Neural crest cell (in vitro differentiated cells): ENCODE results near the gene PARD6B. TPM values are rescaled to one million over a fixed set of nuclear protein-coding genes. Genes with fewer than 3 reads are reported as not detected.

Experiments used
- DNase-seq: peaks from one replicate; pipeline ENCODE4 v3.0.0; 2021; ENCODE audit warnings: low read depth, mixed read lengths, low spot score
- H3K27ac Mint-ChIP-seq: one replicate; pipeline ENCODE4 v1.8.0; 2021; ENCODE audit warnings: mild to moderate bottlenecking, mixed read lengths; ENCODE audit not compliant: unreplicated experiment
- H3K27me3 Mint-ChIP-seq: 2 replicates; pipeline ENCODE4 v1.8.0; 2021; ENCODE audit warnings: low read depth, mild to moderate bottlenecking, mixed read lengths
- H3K36me3 Mint-ChIP-seq: 2 replicates; pipeline ENCODE4 v1.8.0; 2021; ENCODE audit warnings: low read depth, mild to moderate bottlenecking, mixed read lengths
- H3K4me1 Mint-ChIP-seq: 2 replicates; pipeline ENCODE4 v1.8.0; 2021; ENCODE audit warnings: mixed read lengths
- H3K4me3 Mint-ChIP-seq: one replicate; pipeline ENCODE4 v1.8.0; 2021; ENCODE audit warnings: mild to moderate bottlenecking, mixed read lengths
- H3K9me3 Mint-ChIP-seq: 2 replicates; pipeline ENCODE4 v1.8.0; 2021; ENCODE audit warnings: mixed read lengths
- total RNA-seq: library from RNA; stranded (reverse); gene quantifications from 2 replicates; pipeline ENCODE4 v1.2.1, GENCODE V29; 2021
- TF ChIP-seq, protein P1 (sequence below): fragments of 200-600 bp; sonication (generic); conservative IDR thresholded peaks from 2 replicates; pipeline ENCODE4 v1.5.0; 2021; ENCODE audit warnings: antibody characterized with exemption, mild to moderate bottlenecking

PARD6B gene
- total RNA-seq, 1 donor from 2014 or later: 9.5 TPM

DNA sequence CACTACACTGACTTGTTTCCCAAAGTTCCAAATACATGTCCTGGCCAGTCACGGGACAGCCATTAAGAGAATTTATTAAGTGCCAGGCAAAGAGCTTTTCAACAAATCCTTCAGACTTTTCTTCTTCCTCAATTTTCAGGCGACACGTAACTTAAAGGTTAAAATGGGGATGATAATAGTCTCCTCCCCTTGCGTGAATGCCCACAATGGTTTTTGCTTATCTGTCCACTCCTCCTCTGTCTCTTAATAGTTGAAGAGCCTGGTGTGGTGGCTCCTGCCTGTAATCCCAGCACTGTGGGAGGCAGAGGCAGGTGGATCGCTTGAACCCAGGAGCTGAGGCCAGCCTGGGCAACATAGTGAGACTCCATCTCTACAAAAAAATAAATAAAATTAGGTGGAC, 11.4 kb upstream of the PARD6B start:
- Mint-ChIP-seq H3K4me3 (no peak overlapping the region), H3K4me1 (no peaks in the 10 kb centered on the region), H3K36me3 (no peaks in the 10 kb centered on the region), H3K27me3 (no peaks in the 10 kb centered on the region), H3K9me3 (no peaks in the 10 kb centered on the region), H3K27ac (no peak overlapping the region)
- DNase-seq: no peak
- TF ChIP-seq, protein P1, sequence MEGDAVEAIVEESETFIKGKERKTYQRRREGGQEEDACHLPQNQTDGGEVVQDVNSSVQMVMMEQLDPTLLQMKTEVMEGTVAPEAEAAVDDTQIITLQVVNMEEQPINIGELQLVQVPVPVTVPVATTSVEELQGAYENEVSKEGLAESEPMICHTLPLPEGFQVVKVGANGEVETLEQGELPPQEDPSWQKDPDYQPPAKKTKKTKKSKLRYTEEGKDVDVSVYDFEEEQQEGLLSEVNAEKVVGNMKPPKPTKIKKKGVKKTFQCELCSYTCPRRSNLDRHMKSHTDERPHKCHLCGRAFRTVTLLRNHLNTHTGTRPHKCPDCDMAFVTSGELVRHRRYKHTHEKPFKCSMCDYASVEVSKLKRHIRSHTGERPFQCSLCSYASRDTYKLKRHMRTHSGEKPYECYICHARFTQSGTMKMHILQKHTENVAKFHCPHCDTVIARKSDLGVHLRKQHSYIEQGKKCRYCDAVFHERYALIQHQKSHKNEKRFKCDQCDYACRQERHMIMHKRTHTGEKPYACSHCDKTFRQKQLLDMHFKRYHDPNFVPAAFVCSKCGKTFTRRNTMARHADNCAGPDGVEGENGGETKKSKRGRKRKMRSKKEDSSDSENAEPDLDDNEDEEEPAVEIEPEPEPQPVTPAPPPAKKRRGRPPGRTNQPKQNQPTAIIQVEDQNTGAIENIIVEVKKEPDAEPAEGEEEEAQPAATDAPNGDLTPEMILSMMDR: no peak

DNA sequence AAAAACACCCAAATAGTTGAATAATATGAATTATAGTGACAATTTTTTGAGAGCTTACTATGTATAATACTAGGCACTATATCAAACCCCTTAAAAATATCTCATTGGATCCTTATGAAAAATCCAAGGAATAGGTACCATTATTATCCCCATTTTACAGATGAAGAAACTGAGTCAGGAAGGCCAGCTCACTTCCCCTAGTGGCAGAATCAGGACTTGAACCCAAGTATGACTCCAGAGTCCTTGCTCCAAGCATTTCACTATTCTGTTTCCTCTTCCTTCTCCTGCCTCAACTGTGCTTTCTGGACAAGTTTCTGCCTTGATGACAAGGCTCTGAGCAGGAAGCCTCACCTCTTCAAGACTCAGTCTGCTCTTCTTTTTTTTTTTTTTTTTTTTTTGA, 10.8 kb upstream of the PARD6B start:
- Mint-ChIP-seq H3K36me3 (no peaks in the 10 kb centered on the region), H3K9me3 (no peaks in the 10 kb centered on the region), H3K27ac (no peak overlapping the region), H3K4me3 (no peak overlapping the region), H3K27me3 (no peaks in the 10 kb centered on the region), H3K4me1 (no peaks in the 10 kb centered on the region)
- DNase-seq: no peak
- TF ChIP-seq, protein P1: peak; percentile 14

DNA sequence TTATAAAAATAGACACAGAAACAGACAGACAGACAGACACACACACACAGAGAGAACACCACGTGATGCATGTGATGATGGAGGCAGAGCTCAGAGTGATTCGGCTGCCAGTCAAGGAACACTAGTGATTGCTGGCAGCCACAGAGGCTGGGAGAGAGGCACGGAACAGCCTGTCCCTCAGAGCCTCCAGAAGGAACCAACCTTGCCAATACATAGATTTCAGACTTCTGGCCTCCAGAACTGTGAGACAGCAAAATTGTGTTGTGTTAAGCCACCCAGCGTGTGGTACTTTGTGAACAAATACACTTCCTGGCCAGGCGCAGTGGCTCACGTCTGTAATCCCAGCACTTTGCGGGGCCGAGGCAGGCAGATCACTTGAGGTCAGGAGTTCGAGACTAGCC, 9.5 kb upstream of the PARD6B start:
- Mint-ChIP-seq H3K4me3 (no peak overlapping the region), H3K36me3 (no peaks in the 10 kb centered on the region), H3K4me1 (peaks cover 4% of the 10 kb centered on the region), H3K27ac (no peak overlapping the region), H3K27me3 (no peaks in the 10 kb centered on the region), H3K9me3 (no peaks in the 10 kb centered on the region)
- no peak for DNase-seq
- TF ChIP-seq, protein P1: no peak

DNA sequence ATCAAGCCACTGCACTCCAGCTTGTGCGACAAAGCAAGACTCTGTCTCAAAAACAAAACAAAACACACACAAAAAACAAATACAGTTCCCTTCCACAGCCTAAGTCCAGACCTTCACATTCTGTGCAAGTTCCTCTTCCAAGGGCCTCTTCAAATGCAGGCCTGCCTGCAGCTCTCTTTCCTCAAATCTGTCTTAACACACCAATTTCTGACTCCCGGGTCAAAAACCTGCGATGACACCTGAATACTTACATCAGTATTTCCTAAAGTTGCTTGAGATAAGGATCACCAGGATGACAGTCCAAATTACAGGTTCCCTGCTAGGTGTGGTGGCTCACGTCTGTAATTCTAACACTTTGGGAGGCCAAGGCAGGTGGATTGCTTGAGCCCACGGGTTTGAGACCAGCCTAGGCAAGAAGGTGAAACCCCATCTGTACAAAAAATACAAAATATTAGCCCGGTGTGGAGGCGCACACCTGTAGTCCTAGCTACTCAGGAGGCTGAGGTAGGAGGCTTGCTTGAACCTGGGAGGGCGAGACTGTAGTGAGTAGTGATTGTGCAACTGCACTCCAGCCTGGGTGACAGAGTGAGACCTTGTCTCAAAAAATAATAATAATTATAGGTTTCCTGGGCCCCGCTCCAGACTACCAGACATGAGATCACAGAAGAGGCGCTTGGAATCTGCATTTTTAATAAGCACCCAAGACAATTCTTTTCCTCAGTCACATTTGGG, 8.8 kb upstream of the PARD6B start:
- no peaks in the 10 kb centered on the region for H3K9me3 Mint-ChIP-seq
- peak overlapping the region; percentile 59 for H3K27ac Mint-ChIP-seq
- TF ChIP-seq, protein P1: no peak
- no peaks in the 10 kb centered on the region for H3K36me3 Mint-ChIP-seq
- DNase-seq: no peak
- no peak overlapping the region for H3K4me3 Mint-ChIP-seq
- no peaks in the 10 kb centered on the region for H3K27me3 Mint-ChIP-seq
- peaks cover 5% of the 10 kb centered on the region for H3K4me1 Mint-ChIP-seq

DNA sequence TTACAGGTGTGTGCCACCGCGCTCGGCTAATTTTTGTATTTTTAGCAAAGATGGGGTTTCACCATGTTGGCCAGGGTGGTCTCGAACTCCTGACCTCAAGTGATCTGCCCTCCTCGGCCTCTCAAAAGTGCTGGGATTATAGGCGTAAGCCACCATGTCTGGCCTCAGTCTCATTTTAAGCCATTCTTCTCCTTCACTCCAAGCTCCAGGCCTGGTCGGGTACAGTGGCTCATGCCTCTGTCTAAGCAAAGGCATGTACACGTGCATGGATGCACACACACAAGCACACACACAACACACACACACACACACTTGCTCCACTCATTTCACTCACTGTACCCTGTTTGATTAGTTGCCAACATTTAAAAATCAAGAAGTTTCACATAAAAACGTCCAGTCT, 7.7 kb upstream of the PARD6B start:
- H3K4me1 Mint-ChIP-seq: peaks cover 5% of the 10 kb centered on the region
- no peak overlapping the region for H3K4me3 Mint-ChIP-seq
- H3K9me3 Mint-ChIP-seq: no peaks in the 10 kb centered on the region
- DNase-seq: no peak
- TF ChIP-seq, protein P1: no peak
- no peaks in the 10 kb centered on the region for H3K27me3 Mint-ChIP-seq
- no peaks in the 10 kb centered on the region for H3K36me3 Mint-ChIP-seq
- no peak overlapping the region for H3K27ac Mint-ChIP-seq
